HG02763 (cell line): ENCODE measurements around the gene PKNOX1.
"Not testable (repeated sequence)": the region's sequence is repeated elsewhere in the genome, so short reads cannot be mapped to it uniquely, and the experiment has no call there.

Source experiments
- ATAC-seq: cut with Tn5 transposase; IDR thresholded peaks from one replicate; pipeline ENCODE4 v1.9.1; 2021; ENCODE audit warnings: mild to moderate bottlenecking, moderate library complexity; ENCODE audit not compliant: unreplicated experiment

Gene PKNOX1

DNA sequence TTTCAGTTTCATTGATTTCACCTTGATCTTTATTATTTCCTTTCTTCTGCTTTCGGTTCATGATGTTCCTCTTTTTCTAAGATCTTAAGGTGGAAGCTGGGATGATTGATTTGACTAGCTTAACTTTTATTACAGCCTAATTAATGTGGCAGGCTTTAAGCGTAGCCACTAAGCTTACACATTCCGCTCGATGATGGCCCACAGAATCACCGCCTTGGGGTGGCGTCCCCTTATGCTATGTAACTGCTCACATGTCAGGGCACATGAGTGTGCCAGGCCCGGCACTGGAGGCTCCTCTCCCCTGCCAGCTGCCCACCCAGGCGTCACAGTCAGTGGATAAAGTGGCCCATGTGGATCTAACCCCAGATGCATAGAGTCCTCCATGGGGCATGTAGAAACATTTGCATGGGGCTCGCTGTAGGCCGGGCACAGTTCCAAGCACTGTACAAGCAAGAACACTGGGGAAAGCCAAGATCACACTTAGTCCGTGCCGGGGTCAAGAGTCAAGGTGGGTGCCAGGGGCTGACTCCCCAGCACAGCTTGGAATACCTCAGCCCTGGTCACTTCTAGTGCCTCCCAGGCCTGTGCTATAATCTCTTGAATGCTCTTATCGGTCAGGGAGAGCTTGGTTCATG is 41.7 kb downstream of the PKNOX1 start:
- no peak for ATAC-seq

DNA sequence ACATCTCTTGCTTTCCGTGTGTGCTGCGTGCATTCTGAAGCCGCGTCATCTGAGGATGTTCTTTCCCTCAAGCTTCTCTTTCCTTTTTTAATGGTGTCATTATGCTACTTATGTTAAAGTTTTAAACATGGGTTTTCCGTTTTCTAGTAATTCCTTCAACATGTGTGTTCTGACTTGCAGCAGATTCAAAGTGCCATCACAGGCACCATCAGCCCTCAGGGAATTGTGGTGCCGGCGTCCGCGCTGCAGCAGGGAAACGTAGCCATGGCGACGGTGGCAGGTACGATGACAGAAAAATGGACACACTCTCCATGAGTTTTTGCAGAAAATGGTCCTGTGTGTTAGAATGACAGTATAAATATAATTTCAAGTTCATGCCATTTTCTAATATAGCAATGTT is 42.4 kb downstream of the PKNOX1 start:
- ATAC-seq: no peak

DNA sequence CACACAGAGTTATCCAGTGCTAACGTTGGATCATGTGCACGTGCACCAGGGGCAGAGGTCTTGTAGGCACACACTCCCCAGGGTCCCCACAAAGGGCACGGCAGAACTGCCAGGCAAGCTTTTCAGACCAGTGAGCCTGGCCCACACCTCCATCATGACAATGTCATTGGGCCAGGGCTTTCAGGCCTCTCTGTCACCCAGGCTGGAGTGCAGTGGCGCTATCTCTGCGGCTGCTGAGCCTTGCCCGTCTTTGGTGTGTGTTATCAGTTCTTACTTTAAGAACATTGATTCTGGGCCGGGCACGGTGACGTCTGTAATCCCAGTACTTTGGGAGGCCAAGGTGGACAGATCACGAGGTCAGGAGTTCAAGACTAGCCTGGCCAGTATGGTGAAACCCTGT is 44.2 kb downstream of the PKNOX1 start:
- no peak for ATAC-seq

DNA sequence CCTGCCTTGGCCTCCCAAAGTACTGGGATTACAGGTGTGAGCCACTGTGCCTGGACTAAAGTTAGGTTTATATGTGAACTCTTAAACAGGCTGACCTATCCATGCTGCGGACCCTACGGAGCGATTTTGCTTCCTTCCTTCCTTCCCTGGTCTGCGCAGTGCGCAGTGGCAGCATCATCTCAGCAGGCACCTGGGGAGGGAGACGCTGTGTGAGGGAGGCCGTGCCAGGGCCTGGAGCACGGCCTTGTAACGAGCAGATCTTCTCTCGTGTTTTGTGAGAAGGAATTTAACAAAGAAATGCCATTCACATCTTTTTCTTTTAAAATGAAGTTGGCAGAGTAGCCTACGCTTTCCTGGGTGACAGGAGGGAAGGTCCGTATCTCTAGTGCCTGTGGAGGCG is 45.8 kb downstream of the PKNOX1 start:
- ATAC-seq: no peak

DNA sequence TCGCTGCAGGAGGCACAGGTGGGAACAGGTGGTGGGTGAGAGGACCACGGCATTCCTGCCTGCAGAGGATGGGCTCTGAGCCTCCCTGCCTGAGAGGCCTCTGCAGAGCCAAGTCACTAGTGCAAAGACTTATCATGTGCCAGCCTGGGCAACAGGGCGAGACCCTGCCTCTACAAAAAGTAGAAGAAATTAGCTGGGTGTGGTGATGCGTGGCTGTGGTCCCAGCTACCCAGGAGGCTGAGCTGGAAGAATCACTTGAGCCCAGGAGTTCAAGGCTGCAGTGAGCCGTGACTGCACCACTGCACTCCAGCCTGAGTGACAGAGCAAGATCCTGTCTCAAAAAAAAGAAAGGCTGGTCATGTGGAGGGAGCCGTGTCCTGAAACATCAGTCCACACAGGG is 46.4 kb downstream of the PKNOX1 start:
- ATAC-seq: no peak

DNA sequence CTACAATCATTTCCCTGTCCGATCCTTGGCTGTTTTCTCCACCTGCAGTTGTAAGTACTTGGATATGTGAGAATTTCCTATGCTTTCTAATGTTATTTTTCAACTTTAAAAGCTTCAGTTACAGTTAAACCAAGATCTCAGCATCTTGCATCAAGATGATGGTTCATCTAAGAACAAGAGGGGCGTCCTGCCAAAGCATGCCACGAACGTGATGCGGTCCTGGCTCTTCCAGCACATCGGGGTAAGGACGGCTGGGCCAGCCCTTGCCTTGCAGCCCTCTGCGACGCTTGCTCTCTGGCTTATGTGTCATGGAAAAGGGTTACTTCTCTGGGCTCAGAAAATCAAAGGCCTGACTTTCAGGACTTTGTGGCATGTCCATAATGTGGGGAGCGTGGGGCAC is 46.8 kb downstream of the PKNOX1 start:
- no peak for ATAC-seq

DNA sequence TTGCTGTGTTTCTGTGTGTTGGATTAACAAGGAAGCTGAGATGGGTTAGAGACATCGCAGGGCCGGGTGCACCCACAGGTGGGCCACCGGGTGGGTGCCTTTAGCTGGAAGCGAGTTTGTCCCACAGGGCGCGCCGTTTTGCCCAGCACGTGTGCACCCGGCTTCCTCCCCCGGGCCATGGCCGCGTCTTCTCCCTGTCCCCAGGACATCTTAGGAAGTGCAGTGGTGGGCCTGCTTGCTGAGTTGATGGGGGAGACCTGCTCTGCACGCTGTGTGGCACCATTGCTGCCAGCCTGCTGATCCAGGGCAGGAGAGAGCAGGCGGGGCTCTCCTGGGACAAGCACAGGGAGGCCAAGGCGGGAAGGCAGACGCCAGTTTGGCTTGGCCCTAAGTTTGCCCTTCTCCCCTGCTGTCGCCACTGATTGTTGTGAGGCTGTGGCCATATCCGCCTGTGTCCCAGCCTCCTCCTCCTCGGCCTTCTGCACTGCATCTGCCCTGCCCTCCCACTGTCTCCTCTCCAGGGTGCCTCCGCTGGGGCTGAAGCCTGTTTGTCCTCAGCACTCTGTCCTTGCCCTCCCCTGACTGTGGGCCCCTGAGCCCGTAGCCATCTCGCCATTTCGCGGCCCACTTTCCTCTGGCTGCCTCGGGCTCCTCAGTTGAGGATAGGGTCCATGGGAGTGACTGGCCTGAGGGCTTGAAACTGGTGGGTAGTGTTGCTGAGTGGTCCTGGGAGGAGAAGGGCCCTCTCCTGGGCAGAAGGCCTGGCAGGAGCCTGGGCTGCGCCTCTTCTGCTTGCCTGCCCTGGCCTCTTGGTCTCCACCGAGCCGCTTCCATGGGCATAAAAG is 47.6 kb downstream of the PKNOX1 start:
- no peak for ATAC-seq

DNA sequence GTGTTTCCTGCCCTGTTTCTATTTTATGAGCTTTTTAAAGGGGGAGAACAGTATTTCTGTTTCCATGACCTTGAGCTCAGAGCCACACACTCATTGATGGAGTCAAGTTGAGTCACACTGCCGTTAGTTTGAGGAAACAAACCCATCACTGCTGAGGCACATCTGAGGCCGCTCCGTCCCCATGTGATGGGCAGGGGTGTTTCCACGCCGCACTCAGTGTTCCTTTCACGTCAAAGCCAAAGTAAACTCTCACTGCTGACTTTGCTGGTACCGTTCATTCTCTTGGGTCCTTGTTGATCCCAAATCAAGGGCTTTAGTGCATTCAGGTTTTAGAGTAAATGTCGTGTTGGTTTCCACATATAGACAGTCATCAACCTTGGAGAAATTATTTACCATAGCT is 48.8 kb downstream of the PKNOX1 start:
- ATAC-seq: no peak

DNA sequence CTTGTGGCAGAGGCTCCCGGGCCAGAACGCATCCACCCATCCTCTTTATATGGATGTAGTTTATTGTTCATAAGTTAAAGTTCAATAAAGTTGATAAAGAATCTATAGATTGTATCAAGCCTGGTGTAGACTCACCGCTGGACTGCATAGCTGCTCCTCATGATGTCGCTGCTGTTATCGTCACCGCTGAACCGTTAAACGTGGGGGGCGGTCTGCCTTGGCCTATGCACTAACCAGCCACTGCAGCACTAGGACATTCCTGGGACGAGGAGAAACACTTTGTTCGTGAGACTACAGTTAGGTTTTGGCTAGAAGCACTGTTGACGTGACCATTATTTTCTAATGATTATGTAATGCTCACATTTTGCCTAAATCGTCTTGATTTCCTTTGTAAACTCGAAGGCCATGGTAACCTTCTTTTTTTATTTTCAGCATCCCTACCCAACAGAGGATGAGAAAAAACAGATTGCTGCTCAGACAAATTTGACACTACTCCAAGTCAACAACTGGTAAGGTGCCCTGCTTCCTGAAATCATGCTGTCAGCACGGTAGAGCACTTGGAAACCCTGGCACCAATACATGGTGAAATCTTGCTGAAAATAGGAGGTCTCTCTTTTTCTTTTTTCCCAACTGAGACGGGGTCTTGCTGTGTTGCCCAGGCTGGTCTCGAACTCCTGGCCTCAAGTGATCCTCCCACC is 50.2 kb downstream of the PKNOX1 start:
- no peak for ATAC-seq

DNA sequence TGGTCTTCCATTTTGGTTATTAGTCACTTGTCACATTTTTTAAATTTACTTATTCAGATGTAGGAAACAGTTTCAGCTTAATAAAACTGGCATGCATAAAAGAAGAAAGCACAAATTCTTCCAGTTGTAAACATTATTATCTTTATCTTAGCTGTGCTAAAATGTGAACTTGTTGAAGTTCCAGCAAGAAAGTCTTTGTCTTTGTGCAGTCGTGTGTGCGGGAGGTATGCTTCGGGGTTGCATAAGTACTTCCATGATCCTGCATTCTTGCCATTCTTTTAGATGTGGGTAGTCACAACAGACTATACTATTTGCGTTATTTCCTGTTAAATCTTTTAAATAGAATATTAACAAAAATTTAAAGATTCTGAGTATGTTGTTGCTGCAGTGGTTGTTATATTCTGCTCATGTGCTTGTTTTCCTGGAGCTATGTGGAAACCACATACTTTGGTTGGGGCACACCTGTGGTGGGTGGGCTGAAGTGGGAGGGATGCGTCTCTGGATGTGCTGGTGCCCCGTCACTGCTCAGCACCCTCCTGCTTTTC is 51.3 kb downstream of the PKNOX1 start:
- no peak for ATAC-seq

DNA sequence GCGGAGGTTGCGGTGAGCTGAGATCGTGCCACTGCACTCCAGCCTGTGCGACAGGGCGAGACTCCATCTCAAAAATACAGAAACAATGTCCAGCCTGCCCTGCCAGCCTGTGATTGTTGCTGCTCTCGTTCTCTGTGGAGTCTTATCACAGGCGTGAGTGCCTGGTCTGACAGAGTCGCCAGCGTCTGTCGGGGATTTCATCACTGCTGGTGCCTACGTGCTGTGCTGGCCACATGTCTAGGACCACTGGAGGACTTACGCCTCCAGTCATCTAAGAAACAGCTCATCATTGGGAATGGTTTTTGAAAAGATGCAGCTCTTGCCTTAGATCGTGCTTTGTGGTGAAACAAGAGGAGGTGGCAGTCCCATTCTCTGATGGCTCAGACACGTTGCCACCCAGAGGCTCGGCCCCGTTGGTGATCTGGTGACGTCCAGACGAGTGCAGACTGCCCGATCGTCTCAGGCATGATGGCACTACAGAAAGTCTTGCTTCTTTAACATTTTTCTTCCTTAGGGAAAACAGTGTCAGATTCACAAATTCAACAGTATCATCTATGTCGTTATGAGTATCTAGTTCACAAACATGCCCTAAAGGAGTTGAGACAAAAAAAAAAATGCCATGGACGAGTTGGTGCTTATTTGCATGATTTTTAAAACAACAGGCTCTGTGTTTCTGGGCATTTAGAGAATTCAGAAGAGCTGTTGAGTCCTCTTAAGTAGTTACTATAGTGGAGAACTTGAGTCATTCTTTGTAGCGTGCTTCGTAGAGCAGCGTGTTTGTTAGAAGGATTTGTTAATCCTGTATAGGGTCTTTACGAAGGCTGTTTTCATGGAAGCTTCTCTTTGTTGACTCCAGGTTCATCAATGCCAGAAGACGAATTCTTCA is 53.7 kb downstream of the PKNOX1 start:
- ATAC-seq: no peak

DNA sequence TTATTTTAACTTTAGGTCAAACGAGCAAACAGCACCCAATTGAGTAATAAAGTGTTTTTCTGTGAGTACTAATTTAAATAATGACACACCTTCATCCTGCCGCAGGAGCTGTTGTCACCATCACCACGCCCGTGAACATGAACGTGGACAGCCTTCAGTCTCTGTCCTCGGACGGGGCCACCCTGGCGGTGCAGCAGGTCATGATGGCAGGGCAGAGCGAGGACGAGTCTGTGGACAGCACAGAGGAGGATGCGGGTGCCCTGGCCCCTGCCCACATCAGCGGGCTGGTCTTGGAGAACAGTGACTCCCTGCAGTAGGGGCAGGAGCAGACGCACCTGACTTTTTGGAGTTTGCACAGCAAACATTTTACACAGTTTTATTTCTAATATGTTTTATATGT is 55.4 kb downstream of the PKNOX1 start:
- no peak for ATAC-seq

DNA sequence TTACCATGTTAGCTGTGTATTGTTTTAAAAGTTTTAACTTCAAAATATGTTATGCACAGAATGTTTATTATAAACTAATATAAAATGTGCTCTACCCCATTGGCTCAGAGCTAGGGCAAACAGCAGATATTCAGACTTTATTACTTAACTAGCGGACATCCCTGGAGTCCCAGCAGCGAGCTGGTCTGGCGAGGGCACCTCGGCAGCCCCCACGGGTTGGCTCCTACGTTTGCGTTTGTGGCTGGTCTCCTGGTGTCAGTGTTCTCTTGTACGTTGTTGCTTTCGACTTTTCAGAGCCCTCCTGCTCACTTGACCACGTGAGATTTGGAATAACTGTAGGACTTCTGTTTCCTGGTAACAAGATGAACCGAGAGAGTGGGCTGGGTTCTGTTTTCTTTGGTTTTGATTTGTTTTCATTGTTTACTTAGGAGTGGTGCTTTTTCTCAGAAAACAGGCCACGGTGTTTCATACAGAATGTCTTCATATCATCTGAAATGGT is 56.8 kb downstream of the PKNOX1 start:
- no peak for ATAC-seq

DNA sequence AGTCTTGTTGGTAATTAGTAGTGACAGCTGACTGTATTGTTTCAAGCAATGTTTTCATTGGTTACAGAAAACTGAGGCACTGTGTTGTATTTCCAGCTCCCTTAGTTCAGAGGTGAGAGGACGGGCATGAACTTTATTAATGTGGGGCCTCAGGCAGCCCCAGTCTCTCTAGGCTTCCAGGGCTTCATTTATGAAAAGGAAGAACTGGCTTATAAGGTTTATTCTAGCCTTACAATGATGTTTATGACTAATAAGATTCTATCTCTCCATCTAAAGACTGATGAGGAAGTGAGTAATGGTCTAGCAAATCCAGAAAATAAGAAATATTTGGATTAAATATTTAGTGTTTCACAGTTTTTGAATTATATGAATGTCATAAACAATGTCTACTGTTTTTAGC is 59.7 kb downstream of the PKNOX1 start:
- no peak for ATAC-seq

DNA sequence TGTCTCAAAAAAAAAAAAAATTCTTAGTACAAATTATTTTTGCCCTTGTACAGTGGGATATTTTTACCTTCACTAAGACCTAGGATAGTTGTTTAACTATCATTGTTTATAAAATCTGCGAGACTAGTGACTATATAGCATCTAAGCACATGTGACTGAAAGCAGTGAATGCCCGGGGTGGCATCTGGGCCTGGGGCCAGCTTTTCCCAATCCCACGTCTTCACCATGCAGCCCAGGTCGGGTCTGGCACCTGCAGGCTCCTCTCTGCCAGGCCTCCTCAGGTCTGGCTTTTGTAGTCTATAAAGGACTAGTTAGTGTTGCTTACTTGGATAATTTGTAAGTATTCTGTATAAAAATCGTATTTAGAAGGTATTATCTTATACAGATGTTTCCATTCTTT is 60.5 kb downstream of the PKNOX1 start:
- no peak for ATAC-seq

DNA sequence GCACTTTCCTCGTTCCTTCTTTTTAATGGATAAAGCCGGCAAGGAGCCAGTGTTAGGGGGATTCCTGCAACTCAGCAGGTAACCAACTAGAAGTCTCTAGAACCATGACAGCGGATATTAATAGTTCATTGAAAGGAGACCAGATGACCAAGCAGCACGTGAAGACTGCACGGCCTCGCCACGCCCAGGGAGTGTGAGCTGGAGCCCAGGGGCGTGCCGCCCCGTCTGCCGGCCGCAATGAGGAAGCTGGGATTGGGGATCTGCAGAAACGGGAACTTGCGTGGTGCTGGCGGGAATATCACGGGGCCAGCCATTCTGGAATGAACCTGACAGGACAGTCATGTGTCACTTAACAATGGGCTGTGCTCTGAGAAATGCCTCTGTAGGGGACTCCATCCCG is 62.5 kb downstream of the PKNOX1 start:
- ATAC-seq: not testable (repeated sequence)

DNA sequence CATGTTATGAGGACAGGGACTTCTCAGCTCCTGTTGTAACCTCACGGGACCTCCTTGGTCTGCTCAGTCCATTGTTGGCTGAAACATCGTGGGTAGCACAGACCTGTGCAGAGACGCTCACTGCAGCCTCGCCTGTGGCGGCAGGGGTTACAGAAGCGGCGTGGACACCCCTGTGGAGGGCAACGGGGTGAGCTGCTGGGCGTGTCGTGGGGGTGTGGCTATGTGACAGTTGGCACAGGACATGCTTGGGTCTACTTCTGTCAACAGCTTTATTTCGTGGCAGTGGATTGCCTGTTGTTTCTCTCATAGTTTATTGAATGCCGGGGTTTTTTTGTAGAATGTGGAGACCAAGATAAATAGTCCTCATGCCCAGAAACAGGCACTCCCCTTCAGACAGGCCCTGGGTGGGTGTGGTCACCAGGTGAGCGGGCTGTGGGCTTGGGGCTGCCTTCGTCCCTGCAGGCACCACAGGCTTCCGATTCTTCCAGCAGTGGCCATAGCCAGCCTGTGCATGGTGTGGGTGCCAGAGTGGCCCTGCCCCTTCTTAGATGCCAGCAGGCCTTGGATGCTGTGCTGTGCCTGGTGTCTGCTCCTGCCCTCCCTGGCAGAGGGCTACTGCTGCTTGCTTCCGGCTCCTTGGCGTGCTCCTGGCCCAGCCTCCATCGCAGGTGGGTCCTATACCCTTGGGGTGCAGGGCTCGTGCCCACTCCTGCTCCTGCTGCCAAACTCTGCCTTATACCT is 63.7 kb downstream of the PKNOX1 start:
- ATAC-seq: not testable (repeated sequence)

DNA sequence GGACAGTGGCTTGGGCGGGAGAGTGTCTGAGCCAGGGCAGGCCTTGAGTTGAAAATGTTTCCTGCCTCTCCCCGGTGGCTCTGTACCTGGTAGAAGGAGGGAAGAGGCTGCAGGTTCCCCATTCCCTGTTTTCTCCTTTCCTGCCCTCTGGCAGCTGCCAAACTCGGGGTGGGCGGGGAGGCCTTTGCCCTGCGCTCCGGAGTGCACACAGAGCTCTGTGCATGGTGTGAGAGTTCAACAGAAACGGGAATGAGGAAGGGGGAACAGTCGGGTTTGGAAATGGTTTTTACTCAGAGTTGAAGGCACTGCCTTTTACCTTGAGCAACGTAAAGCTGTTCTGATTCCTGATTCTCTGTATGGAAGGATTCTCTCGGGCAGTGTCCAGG is 64.3 kb downstream of the PKNOX1 start:
- not testable (repeated sequence) for ATAC-seq

DNA sequence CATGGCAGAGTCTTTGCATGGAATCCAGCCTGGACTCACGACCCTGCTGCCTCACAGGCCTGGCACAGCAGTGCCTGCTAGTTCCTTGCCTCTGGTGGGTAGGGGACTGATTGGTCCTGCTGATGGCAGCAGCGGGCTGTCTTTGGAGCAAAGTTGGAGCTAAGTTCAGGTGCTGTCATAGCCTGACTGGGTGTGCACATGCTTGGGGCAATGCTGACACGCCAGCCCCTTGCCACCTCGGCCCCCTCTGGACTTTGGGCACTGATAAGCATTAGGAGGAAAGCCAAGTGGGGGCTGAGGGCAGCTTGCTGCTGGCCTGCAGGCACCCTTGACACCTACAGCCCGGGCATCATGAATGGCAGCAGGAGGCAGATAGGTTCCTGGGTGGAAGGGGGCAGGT is 67.8 kb downstream of the PKNOX1 start:
- not testable (repeated sequence) for ATAC-seq

DNA sequence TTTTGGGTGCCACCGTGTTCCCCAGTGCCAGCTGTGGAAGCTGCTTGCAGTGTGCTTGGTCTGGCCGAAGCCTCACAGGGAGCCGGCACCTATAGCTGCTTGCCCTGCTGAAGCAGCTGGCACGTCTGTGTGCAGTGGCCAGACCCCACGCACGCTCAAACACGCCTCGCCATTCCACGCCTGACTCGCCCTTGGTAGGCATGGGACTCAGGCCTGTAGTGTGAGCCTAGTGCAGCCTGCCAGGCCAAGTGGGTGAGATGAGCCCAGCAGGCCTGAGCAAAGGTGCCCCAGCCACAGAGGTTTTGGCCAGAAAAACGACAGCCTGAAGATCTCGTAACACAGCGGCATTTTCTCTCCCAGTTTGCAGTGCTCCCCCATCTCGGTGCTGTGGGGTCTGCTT is 68.9 kb downstream of the PKNOX1 start:
- not testable (repeated sequence) for ATAC-seq
